Measurements from ENCODE around the gene CORIN.

The CORIN gene

GRCh38 chr4:47837908-47838294 is at the start of gene CORIN:
Gene CORIN (minus strand): TSS chr4:47838067. CDS start chr4:47837949, 118 bp downstream.
- TF ChIP-seq EZH2phosphoT487 (conservative IDR thresholded peaks at IDR 0.05; ENCODE audit: low read length) (no peak), CTCF (IDR thresholded peaks at IDR 0.05; ENCODE audit: insufficient read depth, low read length, poor library complexity, severe bottlenecking) (no peak)
- peaks cover 25% of the 10 kb centered on the region for H3F3A ChIP-seq (ENCODE audit: insufficient read depth)
- no peaks in the 10 kb centered on the region for H3K9me2 ChIP-seq (replicated peaks; ENCODE audit: insufficient read depth, low read length)
- H3K27me3 ChIP-seq (ENCODE audit: low read length) = no peaks in the 10 kb centered on the region
- H2AFZ ChIP-seq (ENCODE audit: low read depth, low read length, severe bottlenecking) = peak within 1 kb of the TSS; percentile 49
- no peaks in the 10 kb centered on the region for H3K79me2 ChIP-seq (ENCODE audit: insufficient read depth, low read length)
- no peak within 1 kb of the TSS for H3K27ac ChIP-seq (ENCODE audit: low read depth, low read length)
- peak within 1 kb of the TSS; percentile 63 for H3K4me3 ChIP-seq (ENCODE audit: insufficient read depth, low read length, poor library complexity, severe bottlenecking)
- H3K36me3 ChIP-seq (ENCODE audit: low read length) = no peaks in the 10 kb centered on the region
- peak within 1 kb of the TSS; percentile 55 for H3K9ac ChIP-seq (ENCODE audit: low read length)
- no peaks in the 10 kb centered on the region for H3K9me3 ChIP-seq (ENCODE audit: insufficient read depth, low read length)
- H4K20me1 ChIP-seq (ENCODE audit: low read depth, low read length) = no peaks in the 10 kb centered on the region
- peak within 1 kb of the TSS; percentile 92 for H3K4me2 ChIP-seq (ENCODE audit: low read depth, low read length, poor library complexity, severe bottlenecking)

GRCh38 chr4:47882228-47882627 is 44.4 kb upstream of the CORIN start:
- no peaks in the 10 kb centered on the region for H4K20me1 ChIP-seq (ENCODE audit: low read depth, low read length)
- no peak overlapping the region for H3K9ac ChIP-seq (ENCODE audit: low read length)
- no peaks in the 10 kb centered on the region for H3K9me2 ChIP-seq (replicated peaks; ENCODE audit: insufficient read depth, low read length)
- TF ChIP-seq EZH2phosphoT487 (conservative IDR thresholded peaks at IDR 0.05; ENCODE audit: low read length) (no peak), CTCF (IDR thresholded peaks at IDR 0.05; ENCODE audit: insufficient read depth, low read length, poor library complexity, severe bottlenecking) (no peak)
- no peak overlapping the region for H3K4me2 ChIP-seq (ENCODE audit: low read depth, low read length, poor library complexity, severe bottlenecking)
- peaks cover 47% of the 10 kb centered on the region for H3K36me3 ChIP-seq (ENCODE audit: low read length)
- no peaks in the 10 kb centered on the region for H3K27me3 ChIP-seq (ENCODE audit: low read length)
- no peaks in the 10 kb centered on the region for H3F3A ChIP-seq (ENCODE audit: insufficient read depth)
- H3K27ac ChIP-seq (ENCODE audit: low read depth, low read length) = no peak overlapping the region
- H3K79me2 ChIP-seq (ENCODE audit: insufficient read depth, low read length) = no peaks in the 10 kb centered on the region
- H3K9me3 ChIP-seq (ENCODE audit: insufficient read depth, low read length) = no peaks in the 10 kb centered on the region
- no peak overlapping the region for H2AFZ ChIP-seq (ENCODE audit: low read depth, low read length, severe bottlenecking)
- no peak overlapping the region for H3K4me3 ChIP-seq (ENCODE audit: insufficient read depth, low read length, poor library complexity, severe bottlenecking)

- H3K36me3 ChIP-seq (ENCODE audit: low read length) = peaks cover 66% of the 10 kb centered on the region
- no peak for TF ChIP-seq CTCF (IDR thresholded peaks at IDR 0.05; ENCODE audit: insufficient read depth, low read length, poor library complexity, severe bottlenecking)
- TF ChIP-seq EZH2phosphoT487 (conservative IDR thresholded peaks at IDR 0.05; ENCODE audit: low read length) = no peak
Observed at GRCh38 chr4:47879458-47879857, 41.6 kb upstream of the CORIN start.

More at GRCh38 chr4:47879458-47879857, 41.6 kb upstream of the CORIN start:
- Histone ChIP-seq H3K9me2 (replicated peaks; ENCODE audit: insufficient read depth, low read length) (no peaks in the 10 kb centered on the region), H3K27ac (ENCODE audit: low read depth, low read length) (no peak overlapping the region), H3F3A (ENCODE audit: insufficient read depth) (no peaks in the 10 kb centered on the region), H3K4me3 (ENCODE audit: insufficient read depth, low read length, poor library complexity, severe bottlenecking) (no peak overlapping the region), H3K4me2 (ENCODE audit: low read depth, low read length, poor library complexity, severe bottlenecking) (no peak overlapping the region), H3K79me2 (ENCODE audit: insufficient read depth, low read length) (no peaks in the 10 kb centered on the region), H2AFZ (ENCODE audit: low read depth, low read length, severe bottlenecking) (no peak overlapping the region), H3K9ac (ENCODE audit: low read length) (no peak overlapping the region), H3K27me3 (ENCODE audit: low read length) (no peaks in the 10 kb centered on the region), H3K9me3 (ENCODE audit: insufficient read depth, low read length) (no peaks in the 10 kb centered on the region), H4K20me1 (ENCODE audit: low read depth, low read length) (no peaks in the 10 kb centered on the region)
